ENCODE data around the gene TNRC6B.
A peak's percentile ranks its signal among the peaks of the same experiment; 100 is the strongest.
"Not testable (repeated sequence)": the region's sequence is repeated elsewhere in the genome, so short reads cannot be mapped to it uniquely, and the experiment has no call there.

Gene TNRC6B

GRCh38 chr22:40294696-40295095 lies 117.0 kb downstream of the TNRC6B start:
- no peak for DNase-seq

DNA sequence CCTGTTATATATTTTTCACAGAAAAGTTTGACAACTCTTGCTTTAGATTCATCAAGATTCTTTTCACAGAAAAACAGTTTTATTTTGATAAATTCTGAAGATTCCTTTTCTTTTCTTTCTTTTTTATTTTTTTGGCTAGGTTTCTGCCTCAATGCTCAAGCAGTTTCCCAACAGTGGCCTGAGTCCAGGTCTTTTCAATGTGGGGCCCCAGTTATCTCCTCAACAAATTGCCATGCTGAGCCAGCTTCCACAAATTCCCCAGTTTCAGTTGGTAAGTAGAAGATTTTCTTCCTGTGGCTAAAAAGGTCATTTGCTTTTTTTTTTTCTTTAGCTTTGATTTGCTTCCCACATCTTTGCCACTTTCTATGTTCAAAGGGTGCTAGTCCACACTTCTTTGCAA lies 122.6 kb downstream of the TNRC6B start:
- DNase-seq = no peak

GRCh38 chr22:40300884-40301672 lies 123.4 kb downstream of the TNRC6B start:
- no peak for DNase-seq

GRCh38 chr22:40302149-40302548 lies 124.4 kb downstream of the TNRC6B start:
- no peak for DNase-seq

DNA sequence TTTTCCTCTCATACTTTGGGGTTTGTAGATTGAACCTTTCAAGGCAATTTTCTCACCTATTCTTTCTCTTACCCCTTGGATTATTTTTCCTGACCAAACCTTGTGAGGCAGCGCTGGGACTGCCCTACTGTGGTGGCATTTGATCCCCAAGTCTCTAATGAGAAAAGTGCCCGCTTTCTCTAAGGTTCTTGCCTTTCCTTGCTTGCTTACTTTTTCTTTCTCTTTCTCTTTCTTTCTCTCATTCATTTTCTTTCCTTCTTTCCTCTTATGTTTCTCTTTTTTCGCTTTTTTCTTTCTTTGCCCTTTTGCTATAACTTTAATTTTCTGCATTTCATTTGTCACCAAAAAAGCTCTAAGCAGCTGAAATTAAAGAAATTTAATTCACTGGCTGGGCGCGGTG lies 127.9 kb downstream of the TNRC6B start:
- no peak for DNase-seq

DNA sequence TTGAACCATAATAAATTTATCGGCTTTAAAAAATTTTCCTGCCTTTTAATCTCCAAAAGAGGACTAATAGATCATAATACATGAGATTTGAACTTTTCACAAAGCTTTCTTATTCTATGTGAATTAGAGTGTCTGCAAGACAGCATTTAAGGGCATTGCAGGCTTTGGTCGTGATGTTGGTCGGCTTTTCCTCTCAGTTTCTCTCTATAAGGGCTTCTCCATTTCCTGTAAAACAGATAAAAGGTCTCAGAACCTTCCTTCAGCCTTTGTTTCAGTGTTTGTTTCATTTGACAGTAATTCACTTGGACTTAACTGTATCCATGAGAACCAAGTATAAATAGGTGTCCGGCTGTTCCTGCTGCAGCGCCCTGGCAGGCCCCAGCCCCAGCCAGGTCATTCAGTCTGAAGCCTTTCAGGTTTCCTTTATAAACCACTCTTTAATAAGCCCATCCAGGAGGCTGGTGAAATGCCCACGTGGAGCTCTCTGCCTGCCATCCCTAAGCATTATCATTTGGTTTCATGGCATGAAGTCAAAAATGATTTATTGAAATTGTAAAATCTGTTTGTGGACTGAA lies 131.4 kb downstream of the TNRC6B start:
- no peak for DNase-seq

- DNase-seq = no peak
Observed at GRCh38 chr22:40309631-40310030, 131.9 kb downstream of the TNRC6B start.

GRCh38 chr22:40310081-40310767 lies 132.5 kb downstream of the TNRC6B start:
- DNase-seq = no peak

DNA sequence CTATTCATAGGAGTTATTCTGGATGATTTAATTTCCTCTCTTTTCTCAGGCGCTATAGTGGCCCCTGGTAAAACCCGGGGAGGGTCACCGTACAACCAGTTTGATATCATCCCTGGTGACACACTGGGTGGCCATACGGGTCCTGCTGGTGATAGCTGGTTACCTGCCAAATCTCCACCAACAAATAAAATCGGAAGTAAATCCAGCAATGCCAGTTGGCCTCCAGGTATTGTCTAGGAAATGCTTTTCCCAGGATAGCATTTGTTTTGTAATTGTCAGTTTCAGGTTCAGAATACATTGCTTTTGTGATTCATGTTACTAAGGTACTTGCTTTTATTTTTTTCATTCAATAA lies 133.0 kb downstream of the TNRC6B start:
- DNase-seq = no peak

DNA sequence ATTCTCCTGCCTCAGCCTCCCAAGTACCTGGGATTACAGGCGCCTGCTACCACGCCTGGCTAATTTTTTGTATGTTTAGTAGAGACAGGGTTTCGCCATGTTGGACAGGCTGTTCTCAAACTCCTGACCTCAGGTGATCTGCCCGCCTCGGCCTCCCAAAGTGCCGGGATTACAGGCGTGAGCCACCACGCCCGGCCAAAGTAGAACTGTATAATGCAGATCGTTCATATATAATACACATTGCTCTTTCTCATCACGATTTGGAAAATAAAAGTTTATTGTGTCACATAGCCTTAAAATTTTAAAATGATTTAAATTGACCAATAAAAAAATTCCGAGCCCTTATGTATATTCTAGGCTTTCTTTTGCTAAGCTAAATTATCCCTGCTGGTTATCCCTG lies 133.9 kb downstream of the TNRC6B start:
- DNase-seq = not testable (repeated sequence)

GRCh38 chr22:40312050-40312449 lies 134.3 kb downstream of the TNRC6B start:
- DNase-seq = no peak

- DNase-seq = no peak
Observed at GRCh38 chr22:40313007-40313406, 135.3 kb downstream of the TNRC6B start.

DNA sequence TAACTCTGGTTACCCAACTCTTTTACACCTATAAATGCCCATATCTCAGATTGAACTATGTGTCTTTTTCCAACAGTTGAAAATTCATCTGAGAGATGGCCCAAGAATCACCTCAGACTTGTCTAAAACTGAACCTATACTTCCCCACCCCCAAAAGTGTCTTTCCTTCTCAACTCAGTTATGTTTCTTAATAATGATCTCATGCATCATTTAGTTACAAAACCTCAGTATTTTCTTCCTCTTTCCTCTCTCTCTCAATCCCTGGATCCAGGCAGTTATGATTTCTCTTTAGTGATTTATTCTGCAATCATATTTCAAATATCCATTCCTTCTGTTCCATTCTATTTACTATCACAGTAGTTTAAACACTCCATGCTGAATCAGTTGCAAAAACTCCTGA lies 136.3 kb downstream of the TNRC6B start:
- DNase-seq = no peak

DNA sequence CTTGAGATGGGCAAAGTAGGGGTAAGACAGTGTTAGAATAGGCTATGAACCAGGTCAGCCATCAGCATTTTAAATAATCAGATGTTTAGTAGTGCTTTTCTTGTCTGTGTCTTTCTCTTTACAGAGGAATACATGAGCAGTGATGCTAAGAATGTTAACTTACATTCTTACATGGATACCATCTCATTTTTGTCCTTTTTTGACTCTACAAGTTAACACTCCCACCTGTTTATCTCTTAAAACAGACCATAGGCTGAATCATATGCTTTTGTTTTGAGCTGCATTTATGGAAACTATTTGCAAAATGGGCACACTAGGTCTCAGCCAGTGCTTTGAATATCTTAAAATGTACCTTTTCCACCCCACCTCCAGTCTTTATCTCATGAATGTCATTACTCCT lies 143.0 kb downstream of the TNRC6B start:
- DNase-seq = no peak

DNA sequence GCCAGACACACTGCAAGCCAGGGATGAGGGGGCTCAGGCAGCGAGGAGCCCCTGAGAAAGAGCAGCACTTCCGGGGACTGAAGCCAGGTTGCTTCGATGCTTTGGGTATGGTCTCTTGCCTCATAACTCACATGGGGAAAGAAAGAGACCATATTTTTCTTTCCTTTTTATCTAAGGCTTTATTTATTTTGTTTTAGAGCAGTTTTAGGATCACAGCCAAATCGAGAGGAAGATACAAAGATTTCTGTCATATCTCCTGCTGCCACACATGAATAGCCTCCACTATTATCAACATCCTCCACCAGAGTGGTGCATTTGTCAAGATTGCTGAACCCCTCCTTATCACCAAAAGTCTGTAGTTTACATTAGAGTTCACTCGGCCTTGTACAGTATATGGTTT lies 144.3 kb downstream of the TNRC6B start:
- DNase-seq = no peak

- DNase-seq = no peak
Observed at GRCh38 chr22:40322818-40323447, 145.2 kb downstream of the TNRC6B start.

- DNase-seq = peak in 1 of 2 donors; percentile 22
Observed at GRCh38 chr22:40323681-40324171, 146.0 kb downstream of the TNRC6B start.

GRCh38 chr22:40324468-40325305 lies 147.0 kb downstream of the TNRC6B start:
- DNase-seq = peak; percentile 36 to 46

GRCh38 chr22:40325315-40325714 lies 147.6 kb downstream of the TNRC6B start:
- DNase-seq = peak; percentile 67 to 70

- no peak for DNase-seq
Observed at GRCh38 chr22:40326905-40327735, 149.4 kb downstream of the TNRC6B start.

All from stimulated activated CD4-positive, alpha-beta T cell treated with anti-CD3 and anti-CD28 coated beads, Interleukin-2, amount 100 ng/mL, for 24 hours (primary cell).